ENCODE data around the gene AGRN. TPM values are rescaled to one million over a fixed set of nuclear protein-coding genes. Genes with fewer than 3 reads are reported as not detected.
"Not testable (repeated sequence)": the region's sequence is repeated elsewhere in the genome, so short reads cannot be mapped to it uniquely, and the experiment has no call there.

The AGRN gene
- total RNA-seq, 1 donor = 30.0 TPM

- no peak for TF ChIP-seq CTCF (IDR thresholded peaks at IDR 0.05; ENCODE audit: extremely low read depth, low read depth, low read length)
- Histone ChIP-seq H2AFZ (ENCODE audit: low read length) (no peak overlapping the region), H3K36me3 (ENCODE audit: insufficient read depth, low read length) (no peaks in the 10 kb centered on the region), H4K20me1 (ENCODE audit: insufficient read depth, low read length) (no peaks in the 10 kb centered on the region), H3K27me3 (ENCODE audit: insufficient read depth, low read length) (no peaks in the 10 kb centered on the region), H3K4me3 (ENCODE audit: insufficient read depth, low read length) (no peak overlapping the region), H3K4me1 (ENCODE audit: insufficient read depth, low read length) (no peaks in the 10 kb centered on the region), H3K79me2 (ENCODE audit: insufficient read depth, low read length) (no peaks in the 10 kb centered on the region), H3K9me3 (ENCODE audit: low read depth, low read length) (no peaks in the 10 kb centered on the region), H3K4me2 (ENCODE audit: insufficient read depth, low read length) (no peak overlapping the region), H3K27ac (ENCODE audit: low read depth, low read length) (no peak overlapping the region)
- peak; percentile 86 for DNase-seq (ENCODE audit: insufficient read length, low spot score, missing footprints)
Measured at GRCh38 chr1:974293-974640, 45.7 kb upstream of the AGRN start.

- Histone ChIP-seq H3K36me3 (ENCODE audit: insufficient read depth, low read length) (no peaks in the 10 kb centered on the region), H3K27ac (ENCODE audit: low read depth, low read length) (no peak overlapping the region), H3K4me3 (ENCODE audit: insufficient read depth, low read length) (no peak overlapping the region), H3K9me3 (ENCODE audit: low read depth, low read length) (no peaks in the 10 kb centered on the region), H3K79me2 (ENCODE audit: insufficient read depth, low read length) (no peaks in the 10 kb centered on the region), H3K4me2 (ENCODE audit: insufficient read depth, low read length) (no peak overlapping the region), H3K27me3 (ENCODE audit: insufficient read depth, low read length) (no peaks in the 10 kb centered on the region), H2AFZ (ENCODE audit: low read length) (no peak overlapping the region), H4K20me1 (ENCODE audit: insufficient read depth, low read length) (no peaks in the 10 kb centered on the region), H3K4me1 (ENCODE audit: insufficient read depth, low read length) (no peaks in the 10 kb centered on the region)
- TF ChIP-seq CTCF (IDR thresholded peaks at IDR 0.05; ENCODE audit: extremely low read depth, low read depth, low read length) = no peak
- peak; percentile 75 for DNase-seq (ENCODE audit: insufficient read length, low spot score, missing footprints)
Measured at GRCh38 chr1:974687-975328, 45.1 kb upstream of the AGRN start.

- Histone ChIP-seq H3K9me3 (ENCODE audit: low read depth, low read length) (no peaks in the 10 kb centered on the region), H3K36me3 (ENCODE audit: insufficient read depth, low read length) (no peaks in the 10 kb centered on the region), H3K4me3 (ENCODE audit: insufficient read depth, low read length) (no peak overlapping the region), H3K27me3 (ENCODE audit: insufficient read depth, low read length) (no peaks in the 10 kb centered on the region), H4K20me1 (ENCODE audit: insufficient read depth, low read length) (no peaks in the 10 kb centered on the region), H3K4me2 (ENCODE audit: insufficient read depth, low read length) (no peak overlapping the region), H3K79me2 (ENCODE audit: insufficient read depth, low read length) (no peaks in the 10 kb centered on the region), H3K4me1 (ENCODE audit: insufficient read depth, low read length) (no peaks in the 10 kb centered on the region), H3K27ac (ENCODE audit: low read depth, low read length) (no peak overlapping the region), H2AFZ (ENCODE audit: low read length) (no peak overlapping the region)
- DNase-seq (ENCODE audit: insufficient read length, low spot score, missing footprints) = peak; percentile 84
- TF ChIP-seq CTCF (IDR thresholded peaks at IDR 0.05; ENCODE audit: extremely low read depth, low read depth, low read length) = no peak
Measured at GRCh38 chr1:975365-975764, 44.6 kb upstream of the AGRN start.

- H3K4me1 ChIP-seq (ENCODE audit: insufficient read depth, low read length) = no peaks in the 10 kb centered on the region
- no peaks in the 10 kb centered on the region for H3K27me3 ChIP-seq (ENCODE audit: insufficient read depth, low read length)
- peak; percentile 45 for TF ChIP-seq CTCF (IDR thresholded peaks at IDR 0.05; ENCODE audit: extremely low read depth, low read depth, low read length)
- DNase-seq (ENCODE audit: insufficient read length, low spot score, missing footprints) = peak; percentile 99
- peak overlapping the region; percentile 70 for H2AFZ ChIP-seq (ENCODE audit: low read length)
- no peaks in the 10 kb centered on the region for H3K36me3 ChIP-seq (ENCODE audit: insufficient read depth, low read length)
- no peak overlapping the region for H3K27ac ChIP-seq (ENCODE audit: low read depth, low read length)
- H3K79me2 ChIP-seq (ENCODE audit: insufficient read depth, low read length) = no peaks in the 10 kb centered on the region
- no peaks in the 10 kb centered on the region for H3K9me3 ChIP-seq (ENCODE audit: low read depth, low read length)
- H3K4me3 ChIP-seq (ENCODE audit: insufficient read depth, low read length) = peak overlapping the region; percentile 61
- no peaks in the 10 kb centered on the region for H4K20me1 ChIP-seq (ENCODE audit: insufficient read depth, low read length)
- peak overlapping the region; percentile 78 for H3K4me2 ChIP-seq (ENCODE audit: insufficient read depth, low read length)
Measured at GRCh38 chr1:975896-976683, 43.8 kb upstream of the AGRN start.

- DNase-seq (ENCODE audit: insufficient read length, low spot score, missing footprints); H3K27me3 ChIP-seq (ENCODE audit: insufficient read depth, low read length); H4K20me1 ChIP-seq (ENCODE audit: insufficient read depth, low read length); H3K9me3 ChIP-seq (ENCODE audit: low read depth, low read length); H3K79me2 ChIP-seq (ENCODE audit: insufficient read depth, low read length); H2AFZ ChIP-seq (ENCODE audit: low read length); H3K4me3 ChIP-seq (ENCODE audit: insufficient read depth, low read length); H3K36me3 ChIP-seq (ENCODE audit: insufficient read depth, low read length); H3K27ac ChIP-seq (ENCODE audit: low read depth, low read length); H3K4me2 ChIP-seq (ENCODE audit: insufficient read depth, low read length); H3K4me1 ChIP-seq (ENCODE audit: insufficient read depth, low read length): not testable (repeated sequence)
Measured at GRCh38 chr1:976791-977190, 43.1 kb upstream of the AGRN start.

Data from osteoblast (primary cell).